NOMO-1 treated with dmso at 0.1 percent for 144 hours (cell line): Measurements from ENCODE around the gene MEX3D.

Experiments used
- DNase-seq: peaks from one replicate; lab custom pipeline; 2025; ENCODE audit not compliant: unreplicated experiment; lab: John Stamatoyannopoulos, UW

MEX3D gene

DNA sequence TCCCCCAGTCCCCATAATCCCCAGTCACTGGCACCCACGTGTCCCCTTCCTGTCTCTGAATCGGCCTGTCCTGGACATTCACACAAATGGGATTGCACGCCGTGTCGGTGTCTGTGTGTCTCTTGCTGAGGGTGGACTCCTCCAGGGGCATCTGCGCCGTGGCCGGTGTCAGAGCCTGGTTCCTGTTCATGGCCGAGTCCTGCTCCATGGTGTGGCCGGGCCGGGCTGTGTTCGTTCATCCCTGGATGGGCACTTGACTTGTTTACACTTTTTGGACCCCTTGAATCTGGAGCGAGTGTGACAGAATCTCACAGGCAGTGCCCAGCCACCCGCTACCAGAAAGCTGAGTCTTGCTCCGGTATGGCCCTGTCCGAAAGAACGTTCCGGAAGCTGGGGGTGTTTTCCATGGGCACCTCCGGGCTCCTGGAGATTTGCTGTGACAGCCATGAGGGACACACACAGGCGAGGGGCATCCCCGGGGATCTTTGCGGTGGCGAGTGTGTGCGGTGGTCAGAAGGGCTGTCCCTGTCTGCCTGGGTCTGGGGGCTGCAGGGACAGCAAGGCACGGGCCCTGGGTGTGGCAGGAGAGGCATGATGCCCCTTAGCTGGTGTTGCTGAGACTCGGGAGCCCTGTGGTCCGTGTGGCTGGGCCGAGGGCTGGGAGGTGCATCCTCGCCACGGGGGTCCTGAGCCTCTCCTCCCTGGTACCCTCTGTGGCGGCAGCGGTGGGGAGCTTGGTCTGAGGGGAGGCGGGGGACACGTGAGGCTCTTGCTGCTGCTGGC, 6.4 kb upstream of the MEX3D start:
- DNase-seq: no peak

DNA sequence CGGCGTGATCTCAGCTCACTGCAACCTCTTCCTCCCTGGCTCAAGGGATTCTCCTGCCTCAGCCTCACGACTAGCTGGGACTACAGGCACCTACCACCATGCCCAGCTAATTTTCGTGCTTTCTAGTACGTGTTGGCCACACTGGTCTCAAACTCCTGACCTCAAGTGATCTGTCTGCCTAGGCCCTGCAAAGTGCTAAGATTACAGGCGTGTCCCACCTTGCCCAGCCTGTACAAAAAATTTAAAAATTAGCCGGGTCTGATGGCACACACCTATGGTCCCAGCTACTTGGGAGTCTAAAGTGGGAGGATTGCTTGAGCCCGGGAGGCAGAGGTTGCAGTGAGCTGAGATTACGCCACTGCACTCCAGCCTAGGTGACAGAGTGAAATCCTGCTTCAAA, 4.7 kb upstream of the MEX3D start:
- no peak for DNase-seq

DNA sequence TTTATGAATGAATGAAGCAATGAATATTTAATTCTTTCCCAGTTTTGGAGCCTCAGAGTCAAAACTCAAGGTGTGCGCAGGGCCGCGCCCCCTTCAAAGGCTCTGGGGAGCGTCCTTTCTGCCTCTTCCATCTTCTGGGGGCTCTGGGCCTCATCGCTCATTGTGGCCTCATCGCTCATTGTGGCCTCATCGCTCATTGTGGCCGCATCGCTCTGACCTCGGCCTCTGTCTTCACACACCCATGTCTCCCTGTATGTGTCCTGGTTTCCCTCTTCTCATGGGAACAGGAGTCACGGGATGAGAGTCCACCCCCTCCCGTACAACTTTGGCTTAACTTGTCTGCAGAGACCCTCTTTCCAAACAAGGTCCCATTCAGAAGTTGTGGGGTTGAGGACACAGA, 3.2 kb upstream of the MEX3D start:
- DNase-seq: no peak

- DNase-seq: no peak
Measured at GRCh38 chr19:1570836-1571235, 2.7 kb upstream of the MEX3D start.

- DNase-seq: no peak
Measured at GRCh38 chr19:1569997-1570396, 1.9 kb upstream of the MEX3D start.

- DNase-seq: no peak
Measured at GRCh38 chr19:1567848-1568227, 287 bp downstream of the MEX3D start.

GRCh38 chr19:1567116-1567847, 843 bp downstream of the MEX3D start:
- no peak for DNase-seq

- DNase-seq: no peak
Measured at GRCh38 chr19:1566392-1567115, 1.6 kb downstream of the MEX3D start.

DNA sequence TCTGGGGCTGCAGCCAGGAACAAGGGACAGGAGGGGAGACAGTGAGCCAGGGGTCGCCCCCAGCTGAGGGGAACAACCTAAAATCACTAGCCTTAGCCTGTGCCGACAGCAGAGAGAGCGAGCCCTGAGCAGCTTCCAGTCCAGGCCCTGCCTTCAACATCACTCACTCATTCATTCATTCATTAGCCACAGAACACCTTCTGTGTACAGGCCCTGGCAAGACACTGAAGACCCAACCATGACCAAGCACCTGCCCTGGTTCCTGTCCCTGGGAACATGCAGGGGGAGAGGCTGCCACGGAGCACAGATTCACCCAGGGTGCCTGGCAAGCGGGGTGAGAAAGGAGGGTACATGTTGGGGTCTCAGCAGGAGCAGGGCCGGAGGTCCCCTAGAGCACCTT, 4.9 kb downstream of the MEX3D start:
- DNase-seq: no peak

GRCh38 chr19:1561236-1561842, 6.8 kb downstream of the MEX3D start:
- DNase-seq: no peak

GRCh38 chr19:1560286-1560882, 7.7 kb downstream of the MEX3D start:
- no peak for DNase-seq

GRCh38 chr19:1558552-1558951, 9.6 kb downstream of the MEX3D start:
- no peak for DNase-seq

- no peak for DNase-seq
Measured at GRCh38 chr19:1556390-1557070, 11.6 kb downstream of the MEX3D start.

DNA sequence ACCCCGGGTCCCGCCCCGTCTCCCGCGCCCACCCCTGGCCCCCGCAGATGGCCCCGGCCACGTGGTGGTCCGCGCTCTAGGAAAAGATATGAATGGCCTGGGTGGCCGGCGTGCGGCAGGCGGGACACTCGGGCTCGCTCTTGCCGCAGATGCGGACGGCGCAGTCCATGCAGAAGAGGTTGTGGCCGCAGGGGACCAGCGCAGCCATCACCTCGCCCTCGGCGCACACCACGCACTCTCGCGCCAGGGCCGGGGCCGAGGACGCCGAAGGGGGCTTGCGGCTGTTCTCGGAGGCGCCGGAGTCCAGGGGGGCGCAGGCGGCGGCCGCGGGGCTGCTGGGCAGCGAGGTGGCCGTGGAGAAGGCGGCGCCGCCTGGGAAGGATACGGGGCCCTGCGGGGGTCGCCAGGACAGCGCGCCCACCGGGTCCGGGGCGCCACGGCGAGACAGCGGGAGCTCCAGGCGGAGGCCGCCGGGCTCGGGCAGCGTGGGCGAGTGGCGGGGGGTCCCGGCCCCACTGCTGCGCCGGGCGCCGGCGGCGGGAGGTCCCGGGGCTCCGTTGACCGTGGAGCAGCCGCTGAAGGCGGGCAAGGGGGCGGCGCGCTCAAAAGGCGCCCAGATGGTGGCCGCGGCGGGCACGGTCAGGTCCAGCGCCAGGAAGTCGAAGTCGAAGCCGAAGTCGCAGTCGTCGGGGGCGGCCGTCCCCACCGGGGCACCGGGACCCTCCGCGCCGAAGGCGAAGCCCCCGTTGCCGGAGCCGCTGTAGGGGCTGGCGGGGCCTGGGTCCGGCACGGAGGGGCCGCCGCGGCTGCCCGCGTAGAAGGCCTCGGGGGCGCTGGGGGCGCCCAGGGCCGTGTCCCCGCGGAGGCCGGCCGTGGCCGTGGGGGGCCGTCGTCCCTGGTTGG, 12.4 kb downstream of the MEX3D start:
- DNase-seq: no peak

DNA sequence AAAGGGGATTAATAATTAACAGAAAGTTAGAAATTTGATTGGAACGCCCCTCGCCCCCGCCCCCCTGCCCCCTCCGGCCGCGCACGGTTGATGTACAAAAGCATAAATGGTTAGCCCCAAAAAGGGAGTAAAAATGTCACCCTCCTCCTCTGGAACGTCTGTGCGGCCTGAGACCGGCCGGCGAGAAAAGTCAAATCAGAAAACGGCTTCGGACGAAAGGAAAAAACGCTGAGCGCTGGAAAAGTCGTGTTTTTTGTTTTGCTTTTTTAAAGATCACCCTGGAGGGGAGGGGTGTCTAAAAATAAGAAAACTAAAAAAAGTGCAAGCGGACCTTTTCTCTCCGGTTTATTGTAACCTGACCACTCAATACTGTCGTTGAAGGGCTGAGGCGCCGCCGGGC, 13.2 kb downstream of the MEX3D start:
- no peak for DNase-seq

DNA sequence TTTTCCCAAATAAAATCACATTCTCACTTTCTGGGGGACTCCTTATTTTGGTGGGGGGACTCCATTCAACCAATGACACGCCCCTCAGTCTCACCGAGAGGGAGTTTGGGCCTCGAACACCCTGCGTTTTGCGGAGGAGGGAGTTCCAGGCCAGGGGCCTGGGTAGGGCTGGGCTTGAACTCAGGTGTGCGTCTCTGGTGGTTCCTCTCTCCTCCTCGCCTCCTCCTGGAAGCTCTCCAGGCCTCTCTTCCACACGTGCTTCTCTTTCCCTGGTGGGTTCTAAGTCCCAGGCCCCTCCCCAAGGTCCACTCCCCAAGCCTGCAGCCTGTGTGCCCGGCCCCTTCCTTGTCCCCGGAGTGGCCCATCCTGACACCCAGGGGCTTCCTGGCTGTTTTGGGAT, 14.7 kb downstream of the MEX3D start:
- DNase-seq: no peak

GRCh38 chr19:1551068-1552040, 16.8 kb downstream of the MEX3D start:
- no peak for DNase-seq

- no peak for DNase-seq
Measured at GRCh38 chr19:1549332-1549945, 18.7 kb downstream of the MEX3D start.
